Stimulated activated CD8-positive, alpha-beta memory T cell treated with anti-CD3 and anti-CD28 coated beads, Interleukin-4, amount 100 ng/mL, for 48 hours (primary cell): Measurements from ENCODE around the gene COL25A1.

Source experiments
- DNase-seq: peaks from one replicate; pipeline ENCODE4 v3.0.0-alpha.2; 2020

Gene COL25A1

DNA sequence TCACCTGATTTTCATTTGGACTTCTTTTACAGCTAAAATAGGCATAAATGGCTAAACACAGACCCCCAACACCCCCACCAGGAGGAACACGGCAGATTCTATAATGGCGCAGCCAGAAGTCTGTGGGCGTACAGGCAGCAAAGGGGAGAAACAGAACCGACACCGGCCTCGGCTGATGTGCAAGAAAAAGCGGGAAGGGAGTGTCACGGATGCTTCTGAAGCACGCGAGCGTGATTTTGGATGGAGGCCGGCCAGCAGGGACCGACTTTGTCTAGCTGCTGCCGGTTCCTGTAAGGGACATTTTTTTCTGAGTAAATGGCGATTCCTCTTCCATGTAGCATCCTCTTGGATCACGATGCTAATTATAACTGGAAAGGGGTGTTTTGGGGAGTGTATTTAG lies 514.7 kb downstream of the COL25A1 start:
- no peak for DNase-seq

DNA sequence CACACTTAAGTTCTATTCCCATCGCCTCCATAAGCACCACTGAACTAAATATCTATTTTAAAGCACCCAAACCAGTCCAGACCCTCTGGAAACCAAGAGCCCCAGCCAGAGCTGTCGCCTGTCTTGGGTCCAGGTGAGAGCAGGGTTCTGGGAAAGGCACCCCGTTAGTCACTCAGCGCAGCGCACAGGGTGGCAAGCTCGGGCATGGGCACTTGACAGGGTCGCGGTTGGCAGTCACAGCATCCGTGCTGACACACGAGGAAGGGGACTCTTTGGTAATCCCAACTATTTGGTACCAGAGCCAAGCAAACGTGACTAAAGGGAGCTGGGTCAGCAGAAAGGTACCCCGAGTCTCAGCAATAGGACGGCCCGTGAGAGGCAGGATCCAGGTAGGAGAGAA lies 515.4 kb downstream of the COL25A1 start:
- DNase-seq = no peak

DNA sequence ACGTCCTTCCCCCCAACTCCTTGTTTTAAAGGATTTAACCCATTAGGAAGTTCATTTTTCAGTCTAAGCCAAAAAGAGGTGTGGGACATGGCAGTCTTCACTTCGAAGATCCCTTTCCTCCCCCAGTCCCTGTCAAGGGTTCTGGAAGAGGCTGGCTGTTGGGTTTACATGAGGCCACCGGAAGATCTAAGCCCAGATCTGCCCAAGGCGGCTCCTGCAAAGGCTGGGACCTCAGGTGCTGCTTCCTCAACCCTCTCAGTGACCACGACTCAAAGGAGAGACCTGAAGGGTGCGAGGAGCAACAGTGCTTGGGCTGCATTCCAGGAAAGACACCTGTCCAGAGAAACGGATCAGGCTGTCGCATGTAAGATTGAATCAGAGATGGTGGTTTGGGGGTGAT lies 516.1 kb downstream of the COL25A1 start:
- no peak for DNase-seq

GRCh38 chr4:108783665-108784463 lies 518.6 kb downstream of the COL25A1 start:
- no peak for DNase-seq

GRCh38 chr4:108779958-108780357 lies 522.5 kb downstream of the COL25A1 start:
- DNase-seq = no peak

- no peak for DNase-seq
Measured at GRCh38 chr4:108777388-108777787, 525.1 kb downstream of the COL25A1 start.

- no peak for DNase-seq
Measured at GRCh38 chr4:108775921-108776320, 526.5 kb downstream of the COL25A1 start.

DNA sequence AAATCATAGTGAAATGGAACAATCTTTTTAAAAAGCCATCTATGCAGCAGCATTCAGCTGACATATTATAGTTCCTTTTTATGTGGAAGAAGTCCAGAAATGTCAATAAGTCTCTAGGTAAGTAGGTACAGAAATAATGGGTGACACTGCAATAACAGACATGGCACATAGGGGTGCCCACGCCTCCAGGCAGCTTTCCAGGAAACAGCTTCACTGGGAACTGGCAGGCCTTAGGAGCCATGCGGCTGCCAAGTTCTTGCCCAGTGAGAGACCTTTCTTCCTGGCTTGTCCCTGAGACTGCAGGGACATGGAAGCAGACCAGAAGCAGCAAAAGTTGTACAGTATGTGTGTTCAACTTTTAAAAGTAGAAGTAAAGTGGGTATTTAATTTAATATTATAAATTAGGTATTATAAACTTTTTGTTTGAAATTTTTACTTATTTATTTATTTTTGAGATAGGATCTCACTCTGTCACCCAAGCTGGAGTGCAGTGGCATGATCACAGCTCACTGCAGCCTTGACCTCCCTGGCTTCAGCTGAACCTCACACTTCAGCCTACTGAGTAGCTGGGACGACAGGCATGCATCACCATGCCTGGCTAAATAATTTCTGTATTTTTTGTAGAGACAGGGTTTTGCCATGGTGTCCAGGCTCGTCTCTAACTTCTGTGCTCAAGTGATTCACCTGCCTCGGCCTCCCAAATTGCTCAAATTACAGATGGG lies 527.5 kb downstream of the COL25A1 start:
- DNase-seq = no peak

DNA sequence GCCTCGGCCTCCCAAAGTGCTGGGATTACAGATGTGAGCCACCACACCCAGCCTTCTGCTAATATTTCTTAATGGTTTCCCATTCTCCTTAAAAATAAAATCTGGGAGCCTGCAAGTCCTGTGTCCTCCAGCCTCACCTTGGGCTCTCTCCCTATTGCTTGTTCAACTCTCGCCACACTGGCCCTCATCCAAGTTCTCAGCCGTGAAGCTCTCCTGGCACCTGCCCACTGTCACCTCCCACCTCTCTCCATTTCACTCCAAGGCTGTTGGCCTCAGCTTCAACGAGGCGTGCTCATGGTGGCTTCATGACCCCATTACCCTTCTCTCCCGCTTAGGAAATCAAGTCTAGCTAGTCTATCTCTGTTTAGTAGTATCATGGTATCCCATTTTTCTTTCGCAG lies 530.1 kb downstream of the COL25A1 start:
- DNase-seq = no peak

- no peak for DNase-seq
Measured at GRCh38 chr4:108766058-108766457, 536.4 kb downstream of the COL25A1 start.

GRCh38 chr4:108763986-108764385 lies 538.5 kb downstream of the COL25A1 start:
- no peak for DNase-seq

DNA sequence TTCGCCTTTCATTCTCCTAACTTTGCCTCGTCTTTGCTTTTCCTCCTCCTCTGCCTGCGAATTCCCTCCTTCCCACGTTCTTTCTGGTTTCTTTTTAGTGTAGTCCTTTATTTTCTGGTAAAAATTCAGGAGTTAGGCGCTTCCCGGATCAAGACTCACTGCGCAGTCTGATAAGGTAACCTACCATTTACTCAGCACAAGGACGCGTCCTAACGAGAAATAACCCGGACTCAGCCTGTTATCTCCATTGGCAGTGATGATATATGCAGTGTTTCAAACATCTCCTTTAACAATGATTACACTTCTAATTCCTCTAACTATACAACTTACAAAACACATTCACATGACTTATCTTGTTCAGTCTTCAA lies 539.2 kb downstream of the COL25A1 start:
- DNase-seq = no peak

GRCh38 chr4:108762559-108763225 lies 539.8 kb downstream of the COL25A1 start, which contains the start of gene ETNPPL:
ETNPPL (minus strand) TSS chr4:108763053; CDS start chr4:108762898, 155 bp downstream.
- DNase-seq = peak; percentile 33
